Endothelial cell of hepatic sinusoid (primary cell): ENCODE data around the gene COL6A3.

ENCODE experiments used
- in situ Hi-C: cut with HindIII; loops from 2 replicates; pipeline ENCODE4 v1.10.0; 2017; ENCODE audit warnings: low sequenced_read_pairs

Gene COL6A3, protein sequence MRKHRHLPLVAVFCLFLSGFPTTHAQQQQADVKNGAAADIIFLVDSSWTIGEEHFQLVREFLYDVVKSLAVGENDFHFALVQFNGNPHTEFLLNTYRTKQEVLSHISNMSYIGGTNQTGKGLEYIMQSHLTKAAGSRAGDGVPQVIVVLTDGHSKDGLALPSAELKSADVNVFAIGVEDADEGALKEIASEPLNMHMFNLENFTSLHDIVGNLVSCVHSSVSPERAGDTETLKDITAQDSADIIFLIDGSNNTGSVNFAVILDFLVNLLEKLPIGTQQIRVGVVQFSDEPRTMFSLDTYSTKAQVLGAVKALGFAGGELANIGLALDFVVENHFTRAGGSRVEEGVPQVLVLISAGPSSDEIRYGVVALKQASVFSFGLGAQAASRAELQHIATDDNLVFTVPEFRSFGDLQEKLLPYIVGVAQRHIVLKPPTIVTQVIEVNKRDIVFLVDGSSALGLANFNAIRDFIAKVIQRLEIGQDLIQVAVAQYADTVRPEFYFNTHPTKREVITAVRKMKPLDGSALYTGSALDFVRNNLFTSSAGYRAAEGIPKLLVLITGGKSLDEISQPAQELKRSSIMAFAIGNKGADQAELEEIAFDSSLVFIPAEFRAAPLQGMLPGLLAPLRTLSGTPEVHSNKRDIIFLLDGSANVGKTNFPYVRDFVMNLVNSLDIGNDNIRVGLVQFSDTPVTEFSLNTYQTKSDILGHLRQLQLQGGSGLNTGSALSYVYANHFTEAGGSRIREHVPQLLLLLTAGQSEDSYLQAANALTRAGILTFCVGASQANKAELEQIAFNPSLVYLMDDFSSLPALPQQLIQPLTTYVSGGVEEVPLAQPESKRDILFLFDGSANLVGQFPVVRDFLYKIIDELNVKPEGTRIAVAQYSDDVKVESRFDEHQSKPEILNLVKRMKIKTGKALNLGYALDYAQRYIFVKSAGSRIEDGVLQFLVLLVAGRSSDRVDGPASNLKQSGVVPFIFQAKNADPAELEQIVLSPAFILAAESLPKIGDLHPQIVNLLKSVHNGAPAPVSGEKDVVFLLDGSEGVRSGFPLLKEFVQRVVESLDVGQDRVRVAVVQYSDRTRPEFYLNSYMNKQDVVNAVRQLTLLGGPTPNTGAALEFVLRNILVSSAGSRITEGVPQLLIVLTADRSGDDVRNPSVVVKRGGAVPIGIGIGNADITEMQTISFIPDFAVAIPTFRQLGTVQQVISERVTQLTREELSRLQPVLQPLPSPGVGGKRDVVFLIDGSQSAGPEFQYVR (N-terminal part only)

DNA sequence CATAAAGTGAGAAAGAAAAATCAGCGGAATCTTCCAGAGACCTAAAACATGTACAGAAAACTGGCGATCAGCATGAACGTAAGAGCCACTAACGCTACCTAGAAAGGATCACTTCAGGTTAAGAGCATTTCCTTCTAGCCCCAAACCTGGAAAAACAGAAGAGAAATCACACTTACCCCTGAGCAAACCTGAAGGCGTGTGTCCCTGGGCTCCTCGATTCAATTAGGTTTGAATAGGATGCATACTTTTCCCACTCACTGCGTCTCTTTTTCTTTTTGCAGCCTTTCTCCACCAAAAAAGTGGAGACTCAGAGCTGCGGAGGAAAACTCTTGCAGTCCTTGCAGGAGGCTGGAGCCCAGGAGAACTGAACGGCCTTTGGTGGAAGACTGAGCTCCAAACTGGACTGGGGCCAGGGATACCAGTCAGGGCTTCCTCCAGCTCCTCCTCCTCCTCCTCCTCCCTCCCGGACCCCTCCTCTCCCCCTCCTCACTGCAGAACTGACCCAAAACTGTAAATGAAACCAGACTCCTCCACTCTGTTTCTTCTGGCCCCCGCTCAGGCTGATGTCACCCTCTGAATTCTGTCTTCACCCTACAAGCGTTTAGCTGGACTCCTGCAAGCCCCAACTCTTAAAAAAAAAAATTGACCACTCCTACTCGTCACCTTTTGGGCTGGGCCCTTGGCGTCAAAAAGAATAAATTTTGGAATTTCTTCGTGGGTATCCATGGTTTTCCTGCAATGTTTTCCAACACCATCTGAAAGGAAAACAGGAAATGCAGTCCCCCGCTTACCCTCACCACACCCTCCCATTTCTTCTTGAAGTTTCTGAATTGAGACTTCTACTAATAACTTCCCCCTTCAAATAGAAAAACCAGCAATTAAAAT lies at the start of gene COL6A3:
TSS of gene COL6A3 (minus strand) at position 388 of the 885 bp plus-strand sequence. CDS start 17,347 bp downstream, outside the sequence.
- in situ Hi-C loops: loop anchor here (5.0 kb wide), 2 partner anchors 63 to 148 kb away; no protein-coding TSS in a partner anchor

DNA sequence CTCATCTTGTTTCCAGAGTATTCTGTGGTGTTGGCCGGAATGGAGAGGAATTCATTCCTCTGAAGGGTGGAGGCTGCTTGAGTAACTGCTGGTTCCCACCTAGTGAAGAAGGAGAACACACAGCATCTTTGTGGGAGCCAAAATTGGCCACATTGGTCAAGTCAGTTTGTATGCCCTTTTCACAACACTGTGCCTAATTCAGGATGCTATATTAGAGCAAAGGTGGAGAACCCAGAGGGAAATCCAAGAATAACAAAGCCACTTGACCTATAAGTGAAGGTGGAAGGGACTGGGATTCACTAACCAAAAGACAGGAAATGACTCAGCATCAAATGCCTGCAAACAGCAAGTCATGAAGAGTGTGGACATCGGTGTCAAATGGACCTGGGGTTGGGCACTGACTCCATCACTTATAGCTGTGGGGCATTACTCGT lies 45.8 kb upstream of the COL6A3 start:
- in situ Hi-C loops: no loop called here

DNA sequence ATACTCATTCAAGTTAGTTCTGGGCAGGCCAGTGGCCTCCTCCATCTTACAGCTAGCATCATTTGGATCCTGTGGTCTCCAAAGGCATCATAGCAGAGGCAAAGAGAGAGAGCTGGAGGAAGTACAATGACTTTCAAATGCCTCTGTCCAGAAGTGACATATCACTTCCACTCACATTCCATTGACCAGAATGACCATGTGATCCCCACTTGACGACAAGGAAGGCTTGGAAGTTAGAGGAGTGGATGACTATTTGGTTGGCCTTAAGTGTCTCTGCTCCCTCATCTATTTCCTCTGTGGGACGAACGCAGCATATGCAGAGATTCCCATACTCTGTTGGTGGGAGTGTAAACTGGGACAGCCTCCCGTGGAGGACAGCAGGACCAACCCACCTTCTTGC lies 45.3 kb upstream of the COL6A3 start:
- in situ Hi-C loops: no loop called here

DNA sequence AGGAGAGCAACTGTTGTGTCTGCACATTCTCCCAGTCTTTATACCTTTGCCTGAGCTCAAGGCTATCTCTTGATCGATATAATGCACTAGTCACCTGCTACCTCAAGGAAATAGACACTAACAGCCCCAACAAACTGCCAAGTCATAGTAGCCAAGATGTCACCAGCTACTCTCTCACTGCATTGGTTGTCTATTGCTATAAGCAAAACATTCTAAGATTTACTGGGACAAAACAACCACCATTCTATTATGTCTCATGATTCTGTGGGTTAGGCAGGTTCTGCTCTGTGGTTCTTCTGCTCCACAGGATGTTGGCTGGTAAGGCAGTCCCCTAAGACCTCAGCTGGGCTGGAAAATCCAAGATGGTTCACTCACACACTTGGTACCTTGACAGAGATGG lies 44.6 kb upstream of the COL6A3 start:
- in situ Hi-C loops: no loop called here

DNA sequence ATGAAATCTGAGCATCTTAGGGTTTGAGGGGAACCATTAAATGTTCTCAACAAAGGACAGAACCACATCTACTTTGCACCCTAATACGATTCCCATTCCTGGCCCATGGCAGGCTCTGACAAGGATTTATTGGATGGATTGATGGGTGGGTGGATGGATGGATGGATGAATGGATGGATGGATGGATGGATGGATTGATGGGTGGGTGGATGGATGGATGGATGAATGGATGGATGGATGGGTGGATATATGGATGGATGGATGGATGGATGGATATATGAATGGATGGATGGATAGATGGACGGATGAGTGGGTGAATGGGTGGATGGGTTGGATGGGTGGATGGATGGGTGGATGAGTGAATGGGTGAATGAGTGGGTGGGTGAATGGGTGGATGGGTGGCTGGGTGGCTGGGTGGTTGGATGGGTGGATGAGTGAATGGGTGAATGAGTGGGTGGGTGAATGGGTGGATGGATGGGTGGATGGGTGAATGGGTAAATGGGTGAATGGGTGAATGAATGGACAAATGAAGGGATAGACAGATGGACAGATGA lies 43.5 kb upstream of the COL6A3 start:
- in situ Hi-C loops: no loop called here

DNA sequence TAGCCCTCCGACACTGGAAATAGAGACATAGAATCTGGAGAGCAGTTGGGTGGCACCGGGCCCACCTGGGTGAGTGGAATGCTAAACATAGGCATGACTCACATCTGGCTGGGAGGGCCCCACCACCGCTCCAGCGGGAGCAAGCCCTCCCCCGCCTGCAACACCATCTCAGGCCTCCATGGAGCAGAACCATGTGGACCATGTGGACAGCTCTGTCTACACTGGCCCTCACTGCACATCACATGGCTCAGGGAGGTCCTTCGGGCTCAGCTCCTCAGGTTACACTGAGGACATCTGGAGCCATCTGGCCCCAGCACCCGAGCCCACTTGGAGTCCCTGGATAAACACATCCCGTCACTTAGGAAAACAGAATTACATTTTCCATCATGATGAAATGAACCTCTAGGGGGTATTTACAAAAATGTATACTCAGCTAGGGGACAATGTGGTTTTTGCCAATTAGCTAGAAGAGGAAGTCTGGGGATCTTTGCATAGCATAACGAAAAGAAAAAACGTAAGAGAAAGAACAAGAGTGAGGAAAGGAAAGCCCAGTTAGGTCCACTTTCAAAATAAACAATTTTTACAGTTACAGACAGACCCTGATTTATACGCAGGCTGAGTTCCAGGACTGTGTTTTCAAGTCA lies 42.4 kb upstream of the COL6A3 start:
- in situ Hi-C loops: no loop called here

DNA sequence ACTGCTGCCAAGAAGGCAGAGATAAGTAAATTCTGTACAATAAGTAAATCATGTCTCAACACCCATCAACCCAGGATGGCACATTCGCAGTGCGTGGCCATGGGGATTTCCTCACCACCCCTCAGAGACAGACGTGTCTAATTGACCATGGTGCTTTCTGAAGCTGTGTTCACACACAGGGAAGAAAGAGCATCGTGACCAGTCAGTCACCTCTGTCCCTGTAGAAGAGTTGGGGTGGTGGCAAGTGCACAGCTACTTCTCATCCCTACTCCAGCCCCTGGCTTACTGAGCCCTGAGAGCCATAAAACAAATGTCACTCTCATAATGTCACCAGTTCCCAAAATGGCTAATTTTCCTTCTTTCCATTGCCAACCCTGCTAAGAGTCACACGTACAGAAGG lies 41.8 kb upstream of the COL6A3 start:
- in situ Hi-C loops: no loop called here

DNA sequence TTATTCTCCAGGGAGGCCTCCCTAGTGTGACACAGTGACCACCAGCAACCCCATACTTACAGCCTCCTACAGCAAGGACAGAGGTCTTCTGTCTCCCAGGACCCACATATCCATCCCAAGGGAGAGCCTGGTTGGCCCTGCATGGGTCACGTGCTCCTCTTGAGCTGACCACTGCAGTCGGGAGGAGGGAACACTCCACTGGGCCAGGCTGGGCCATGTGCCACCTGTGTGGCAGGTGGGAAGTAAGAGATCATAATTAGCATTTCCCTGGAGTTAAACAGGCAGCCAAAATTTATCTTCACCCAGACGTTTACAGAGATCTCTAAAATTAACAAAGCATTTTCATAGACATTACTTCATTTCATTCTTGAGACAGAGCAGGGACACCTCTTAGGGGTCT lies 39.7 kb upstream of the COL6A3 start:
- in situ Hi-C loops: no loop called here

DNA sequence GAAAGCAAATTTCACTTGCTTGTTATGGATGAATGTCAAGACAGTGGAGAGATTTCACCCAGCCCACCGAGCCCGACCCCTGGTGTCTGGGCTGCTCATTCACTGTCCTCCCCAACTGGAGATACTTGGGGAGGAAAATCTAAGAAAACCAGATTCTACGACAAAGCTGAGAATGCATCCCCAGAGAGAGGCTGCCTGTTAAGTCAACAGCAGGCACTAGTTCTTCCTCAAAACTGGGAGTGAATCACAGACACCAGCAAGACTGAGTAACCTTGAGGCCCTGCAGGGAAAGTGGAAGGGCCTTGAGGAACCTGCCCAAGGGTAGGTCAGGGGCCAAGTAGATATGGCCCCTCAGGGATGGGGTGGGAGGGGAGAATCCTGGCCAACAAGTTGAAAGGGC lies 38.9 kb upstream of the COL6A3 start:
- in situ Hi-C loops: no loop called here

DNA sequence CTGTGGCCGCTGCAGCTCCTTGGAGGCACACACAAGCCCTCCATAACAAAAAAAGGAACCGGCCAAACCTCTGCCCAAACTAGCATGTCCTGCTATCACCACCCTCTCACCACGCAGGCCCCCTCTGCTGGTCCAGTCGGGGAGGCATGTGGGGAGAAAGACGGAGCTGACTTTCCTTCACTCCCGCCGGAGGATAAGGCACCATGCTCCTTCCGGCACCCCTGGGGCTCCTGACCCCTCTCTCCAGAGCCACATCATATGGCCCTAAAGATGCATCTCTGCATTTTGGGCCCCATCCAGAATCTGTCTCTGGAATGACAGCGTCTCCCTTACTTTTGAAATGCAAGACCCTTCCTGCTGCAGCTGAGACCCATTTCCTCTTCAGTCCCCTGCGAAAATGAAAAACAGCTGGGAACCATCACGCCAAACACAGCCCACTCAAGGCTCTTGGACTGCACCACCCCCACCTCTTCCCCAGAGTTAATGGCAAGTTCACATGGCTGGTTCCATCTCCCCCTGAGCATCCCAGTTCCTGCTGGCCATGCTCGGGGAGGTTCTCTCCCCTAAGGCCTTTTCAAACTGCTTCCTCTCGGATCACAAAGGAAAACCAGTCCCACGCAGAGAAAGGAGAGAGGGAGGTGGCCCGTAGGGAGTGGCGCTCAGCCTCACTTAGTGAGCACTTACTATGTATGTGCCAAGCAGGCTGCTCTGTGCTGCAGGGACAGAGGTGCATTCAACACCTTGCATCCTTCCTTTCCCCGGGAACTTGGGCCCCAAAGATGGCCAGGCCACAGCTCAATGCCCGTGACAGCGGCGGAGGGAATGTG lies 37.9 kb upstream of the COL6A3 start:
- in situ Hi-C loops: no loop called here

DNA sequence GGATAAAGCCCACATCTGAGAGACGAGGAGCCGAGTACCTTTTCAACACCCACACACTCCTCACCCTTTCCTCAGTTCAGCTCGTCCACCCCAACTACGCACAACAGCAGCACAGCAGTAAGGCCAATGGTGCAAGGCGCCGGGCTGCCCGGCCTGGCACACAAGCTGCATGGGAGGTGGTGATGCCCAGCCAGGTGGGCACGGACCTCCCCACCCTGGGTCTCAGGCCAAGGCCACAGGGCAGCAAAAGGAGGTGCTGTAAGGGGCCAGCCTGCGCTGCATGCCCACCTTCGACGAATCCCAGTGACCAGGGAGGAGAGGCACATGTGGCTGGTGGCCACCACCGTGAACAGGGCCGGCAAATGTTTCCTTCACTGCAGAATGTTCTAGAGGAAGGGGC lies 36.6 kb upstream of the COL6A3 start:
- in situ Hi-C loops: no loop called here

DNA sequence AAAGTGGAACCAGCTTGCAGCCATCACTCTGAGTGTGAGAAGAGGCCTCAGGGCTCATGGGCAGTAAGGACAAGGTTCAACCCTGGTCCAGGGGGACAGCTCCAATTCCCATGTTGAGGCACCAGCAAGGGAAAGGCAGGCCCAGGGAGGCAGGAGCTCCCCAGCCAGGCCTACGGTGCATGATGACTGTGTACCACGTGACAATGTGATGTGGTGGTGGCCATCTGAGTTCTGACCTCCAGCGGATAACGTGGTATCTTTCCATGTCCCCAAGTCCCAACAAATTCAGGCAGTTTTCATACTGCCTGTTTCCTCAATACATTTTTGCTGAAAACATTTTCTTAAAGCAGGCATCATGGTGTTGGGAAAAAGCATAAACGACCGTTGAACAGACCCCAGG lies 36.1 kb upstream of the COL6A3 start:
- in situ Hi-C loops: no loop called here

DNA sequence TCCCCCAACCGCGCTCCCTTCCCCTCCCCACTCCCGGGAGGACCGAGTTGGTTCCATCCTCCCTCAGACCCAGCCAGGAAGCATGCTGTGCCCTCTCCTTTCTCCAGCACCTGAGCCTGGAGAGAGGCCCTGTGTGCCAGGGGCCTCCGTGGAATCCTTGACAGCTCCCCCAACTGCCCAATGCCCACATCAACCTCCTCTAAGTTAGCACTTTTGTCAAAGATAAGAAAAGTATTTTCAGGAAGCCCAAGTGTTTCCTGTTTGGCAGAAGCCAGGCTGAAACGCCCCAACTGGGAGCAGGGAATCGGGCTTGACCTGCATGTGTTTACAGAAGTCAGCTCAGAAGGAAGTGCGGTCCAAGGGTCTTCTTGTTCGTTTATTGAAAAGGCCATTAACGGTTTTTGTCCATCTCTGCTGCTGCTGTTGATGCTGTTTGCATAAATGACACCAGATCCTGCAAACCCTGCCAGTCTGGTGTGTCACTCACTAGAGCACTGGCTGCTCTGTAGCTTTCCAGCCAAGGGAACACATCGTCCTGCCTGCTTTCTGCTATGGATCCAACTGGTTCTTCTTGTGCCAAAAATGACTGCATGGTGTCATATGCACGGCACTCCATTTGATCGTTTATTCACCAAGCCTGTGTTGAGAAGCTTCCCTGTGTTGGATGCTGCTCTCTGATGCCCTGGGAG lies 35.4 kb upstream of the COL6A3 start:
- in situ Hi-C loops: no loop called here

DNA sequence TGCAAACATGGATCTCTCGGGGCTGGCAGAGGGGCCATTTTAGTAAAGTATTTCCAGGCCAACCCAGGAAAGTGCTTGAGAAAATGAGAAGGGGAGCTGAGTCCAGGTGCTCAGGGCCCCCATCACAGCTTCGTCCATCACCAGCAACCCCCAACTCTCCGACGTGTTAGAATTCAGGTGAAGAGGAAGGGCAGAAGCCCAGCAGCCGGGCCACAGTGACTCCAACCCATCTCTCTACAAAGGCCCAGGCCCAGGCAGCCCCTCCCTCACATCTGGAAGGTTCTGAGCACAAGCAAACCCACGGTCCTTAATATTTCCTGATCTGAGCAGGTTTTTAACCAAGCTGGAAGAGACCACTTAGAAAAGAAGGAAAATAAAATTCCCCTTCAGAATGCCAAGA lies 34.7 kb upstream of the COL6A3 start:
- in situ Hi-C loops: no loop called here

DNA sequence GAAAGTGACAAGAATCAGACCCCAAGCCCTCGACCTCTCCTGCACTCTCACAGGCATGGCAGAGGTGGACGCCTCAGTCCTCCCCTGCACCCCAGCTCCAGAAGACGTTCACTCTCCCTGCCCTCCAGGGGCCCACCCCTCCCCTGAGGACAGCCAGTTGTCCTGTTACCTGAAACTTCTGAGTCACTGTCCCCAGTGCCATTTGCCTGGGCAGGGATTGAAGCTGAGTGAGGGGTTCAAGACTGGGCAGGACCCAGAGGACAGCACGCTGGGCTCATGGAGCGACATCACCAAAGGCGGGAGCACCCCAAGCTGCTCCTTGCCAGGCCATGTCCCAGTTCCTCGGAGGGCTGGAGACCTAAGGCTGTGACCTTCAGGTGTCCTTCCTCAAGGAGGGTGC lies 34.2 kb upstream of the COL6A3 start:
- in situ Hi-C loops: no loop called here

DNA sequence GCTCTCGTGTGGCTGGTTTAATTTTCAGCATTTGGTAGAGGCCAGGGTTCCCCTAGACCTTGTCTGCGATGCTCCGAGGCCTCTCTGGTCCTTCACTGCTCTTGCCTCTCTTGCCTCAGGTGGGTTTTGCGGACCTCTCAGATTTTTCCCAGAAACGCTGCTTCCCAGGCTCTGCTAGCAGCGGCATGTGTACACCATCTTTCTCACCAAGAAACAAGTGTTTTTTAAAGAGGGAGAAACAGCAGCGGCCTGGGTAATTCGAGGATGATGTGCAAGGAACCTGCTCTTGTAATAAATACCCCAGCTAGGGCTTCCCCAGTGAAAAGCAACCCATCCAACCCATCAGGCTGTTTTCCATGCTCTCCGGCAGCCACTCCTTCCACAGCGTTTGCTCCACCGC lies 33.5 kb upstream of the COL6A3 start:
- in situ Hi-C loops: no loop called here

DNA sequence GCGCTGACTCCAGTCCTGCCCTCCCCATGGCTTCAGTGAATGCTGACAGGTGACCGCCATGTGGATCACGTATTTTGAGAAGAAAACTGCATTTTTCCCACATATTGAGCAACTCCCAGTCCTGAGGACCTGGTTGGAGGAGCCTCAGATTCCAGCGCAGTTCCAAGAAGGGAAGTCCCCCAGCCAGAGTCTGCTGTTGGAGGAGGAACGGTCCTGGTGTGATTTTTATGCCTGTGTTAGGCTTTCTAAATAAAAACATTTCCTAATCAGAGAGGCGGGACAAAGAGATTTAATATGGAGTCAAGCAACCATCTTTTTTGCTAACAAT lies 32.3 kb upstream of the COL6A3 start:
- in situ Hi-C loops: no loop called here
